GM13977 (cell line): Measurements from ENCODE around the gene OR10A2.

Experiments used
- DNase-seq: peaks from one replicate; pipeline ENCODE4 v3.0.0; 2012; ENCODE audit warnings: low spot score
- in situ Hi-C: fragments of 300-500 bp; cut with MboI; formaldehyde crosslinking; loops from one replicate; pipeline ENCODE4 v1.12.0; 2022; ENCODE audit warnings: low sequenced_read_pairs, low pct_unique_long_range_greater_than_20kb, mixed read lengths, inconsistent platforms; ENCODE audit not compliant: unreplicated experiment
- TF ChIP-seq, protein P1 (sequence below): IDR thresholded peaks from 2 replicates; pipeline ENCODE4 v1.5.1; 2012; ENCODE audit warnings: mild to moderate bottlenecking, control low read depth; ENCODE audit not compliant: insufficient read depth; ENCODE audit errors: extremely low read depth, missing control alignments

OR10A2 gene

DNA sequence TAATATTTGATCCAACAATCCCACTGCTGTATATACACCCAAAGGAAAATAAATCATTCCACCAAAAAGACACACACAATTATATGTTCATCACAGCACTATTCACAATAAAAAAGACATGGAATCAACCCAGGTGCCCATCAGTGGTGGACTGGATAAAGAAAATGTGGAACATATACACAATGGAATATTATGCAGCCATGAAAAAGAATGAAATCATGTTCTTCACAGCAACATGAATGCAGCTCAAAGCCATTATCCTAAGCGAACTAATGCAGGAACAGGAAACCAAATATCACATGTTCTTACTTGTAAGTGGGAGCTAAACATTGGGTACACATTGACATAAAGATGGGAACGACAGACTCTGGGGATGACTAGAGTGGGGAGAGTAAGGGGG is 56.8 kb downstream of the OR10A2 start:
- DNase-seq: no peak
- in situ Hi-C loops: no loop called here
- TF ChIP-seq, protein P1, sequence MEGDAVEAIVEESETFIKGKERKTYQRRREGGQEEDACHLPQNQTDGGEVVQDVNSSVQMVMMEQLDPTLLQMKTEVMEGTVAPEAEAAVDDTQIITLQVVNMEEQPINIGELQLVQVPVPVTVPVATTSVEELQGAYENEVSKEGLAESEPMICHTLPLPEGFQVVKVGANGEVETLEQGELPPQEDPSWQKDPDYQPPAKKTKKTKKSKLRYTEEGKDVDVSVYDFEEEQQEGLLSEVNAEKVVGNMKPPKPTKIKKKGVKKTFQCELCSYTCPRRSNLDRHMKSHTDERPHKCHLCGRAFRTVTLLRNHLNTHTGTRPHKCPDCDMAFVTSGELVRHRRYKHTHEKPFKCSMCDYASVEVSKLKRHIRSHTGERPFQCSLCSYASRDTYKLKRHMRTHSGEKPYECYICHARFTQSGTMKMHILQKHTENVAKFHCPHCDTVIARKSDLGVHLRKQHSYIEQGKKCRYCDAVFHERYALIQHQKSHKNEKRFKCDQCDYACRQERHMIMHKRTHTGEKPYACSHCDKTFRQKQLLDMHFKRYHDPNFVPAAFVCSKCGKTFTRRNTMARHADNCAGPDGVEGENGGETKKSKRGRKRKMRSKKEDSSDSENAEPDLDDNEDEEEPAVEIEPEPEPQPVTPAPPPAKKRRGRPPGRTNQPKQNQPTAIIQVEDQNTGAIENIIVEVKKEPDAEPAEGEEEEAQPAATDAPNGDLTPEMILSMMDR: no peak

DNA sequence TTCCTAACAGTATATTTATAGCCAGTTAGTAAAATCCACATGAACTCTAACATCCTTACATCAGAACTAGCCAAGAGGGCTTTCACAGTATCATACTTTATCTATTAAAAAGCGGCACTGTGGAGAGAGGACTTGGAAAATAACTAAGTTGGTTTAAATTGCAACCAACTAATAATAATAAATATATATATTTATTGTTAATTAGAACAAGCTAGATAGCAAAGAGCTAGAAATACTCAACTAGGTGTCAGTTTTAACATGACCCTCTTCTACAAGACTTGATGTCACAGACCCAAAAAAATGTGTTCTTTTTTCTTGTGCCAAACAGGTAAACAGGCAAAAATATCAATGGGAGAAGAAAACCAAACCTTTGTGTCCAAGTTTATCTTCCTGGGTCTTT is 57.8 kb downstream of the OR10A2 start, which contains the start of gene OR2D3:
Gene OR2D3 (plus strand): TSS at position 301 of the 400 bp plus-strand sequence. CDS start 0 bp downstream, at position 301.
- TF ChIP-seq, protein P1: no peak
- in situ Hi-C loops: no loop called here
- no peak for DNase-seq
